Renal pelvis (tissue), 4 donors: ENCODE results near the gene TMEM88. TPM values are rescaled to one million over a fixed set of nuclear protein-coding genes. Genes with fewer than 3 reads are reported as not detected.

Source experiments
- DNase-seq: peaks from one replicate; pipeline ENCODE4 v3.0.0-alpha.2; 2013
- polyA plus RNA-seq, 3 donors: library from polyadenylated mRNA; unstranded; fragments of 120-200 nt; gene quantifications; one replicate each; pipeline ENCODE4 v1.2.1, GENCODE V29; 2013; ENCODE audit not compliant: insufficient read length in 3 of 3

TMEM88 gene
- polyA plus RNA-seq, 3 donors = 25.9 to 32.4 (median 26.0) TPM

- no peak for DNase-seq
Measured at GRCh38 chr17:7882629-7883028, 27.8 kb downstream of the TMEM88 start.

DNA sequence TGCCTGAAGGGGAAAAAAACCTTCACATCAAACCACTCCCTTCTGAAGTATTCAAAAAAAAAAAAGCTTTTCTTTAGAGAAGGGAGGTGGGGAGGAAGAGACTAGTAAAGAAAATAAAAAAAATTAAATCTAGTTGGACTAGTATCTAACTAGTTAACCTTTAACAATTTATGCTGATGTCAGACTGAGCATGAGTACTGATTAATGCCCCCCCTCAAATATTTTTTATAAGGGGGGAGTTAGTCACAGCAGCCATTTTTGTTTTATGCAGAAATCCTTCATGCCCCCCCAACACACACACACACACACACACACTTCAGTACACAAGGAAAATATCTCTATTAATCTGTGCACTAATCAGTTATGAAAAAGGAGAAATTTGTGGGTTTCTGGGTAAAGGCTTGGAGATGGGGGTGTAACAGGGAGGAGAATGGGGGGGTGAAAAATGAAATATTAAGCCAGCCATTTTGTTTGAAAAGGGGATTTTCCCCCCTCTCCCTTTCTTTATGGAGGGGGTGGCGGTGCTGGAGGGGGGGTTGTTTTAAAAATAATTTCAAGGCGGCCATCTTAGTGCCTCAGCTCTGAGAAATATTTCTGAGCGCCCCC, 29.0 kb downstream of the TMEM88 start:
- DNase-seq = peak; percentile 50

GRCh38 chr17:7884581-7885366, 29.9 kb downstream of the TMEM88 start:
- no peak for DNase-seq

DNA sequence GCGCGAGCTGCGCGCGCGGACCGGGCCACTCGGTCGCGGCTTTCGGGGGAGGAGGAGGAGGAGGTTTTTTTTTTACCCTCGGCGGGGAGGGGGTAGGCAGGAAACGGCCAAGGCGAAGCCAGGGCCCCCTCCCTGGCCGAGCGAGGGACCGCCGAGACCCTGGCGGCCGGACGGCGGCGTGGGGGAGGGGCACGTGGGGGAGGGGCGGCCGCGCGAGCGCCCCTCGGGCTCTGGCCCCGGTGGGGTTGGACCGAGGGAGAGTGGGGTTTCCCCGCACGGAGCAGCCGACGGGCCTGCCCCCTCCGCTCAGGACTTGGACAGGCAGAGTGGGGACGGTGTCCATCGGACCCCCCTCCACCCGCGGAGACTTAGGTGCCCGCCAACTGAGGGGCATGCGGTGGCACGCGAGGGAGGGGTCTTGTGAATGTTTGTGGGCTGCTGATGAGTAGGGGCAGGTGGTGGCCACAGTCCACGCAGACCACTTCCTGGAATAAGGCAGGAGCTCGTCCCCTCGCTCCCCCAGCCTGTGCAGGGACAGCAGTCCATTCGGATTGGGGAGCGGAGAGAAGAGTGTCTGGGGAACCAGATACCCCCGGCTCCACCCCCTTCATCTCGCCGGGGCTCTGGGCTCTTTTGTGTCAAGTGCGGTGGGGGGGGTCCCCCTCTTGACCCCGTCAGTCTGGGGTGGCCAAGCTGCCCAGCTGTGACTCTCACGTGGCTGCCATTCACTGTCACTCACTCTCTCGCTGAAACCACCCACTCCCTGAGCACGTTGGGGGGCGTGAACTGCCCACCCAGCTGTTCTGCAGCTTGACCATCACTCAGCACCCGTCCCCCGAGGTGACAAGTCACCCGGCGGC, 30.7 kb downstream of the TMEM88 start:
- peak; percentile 85 for DNase-seq

DNA sequence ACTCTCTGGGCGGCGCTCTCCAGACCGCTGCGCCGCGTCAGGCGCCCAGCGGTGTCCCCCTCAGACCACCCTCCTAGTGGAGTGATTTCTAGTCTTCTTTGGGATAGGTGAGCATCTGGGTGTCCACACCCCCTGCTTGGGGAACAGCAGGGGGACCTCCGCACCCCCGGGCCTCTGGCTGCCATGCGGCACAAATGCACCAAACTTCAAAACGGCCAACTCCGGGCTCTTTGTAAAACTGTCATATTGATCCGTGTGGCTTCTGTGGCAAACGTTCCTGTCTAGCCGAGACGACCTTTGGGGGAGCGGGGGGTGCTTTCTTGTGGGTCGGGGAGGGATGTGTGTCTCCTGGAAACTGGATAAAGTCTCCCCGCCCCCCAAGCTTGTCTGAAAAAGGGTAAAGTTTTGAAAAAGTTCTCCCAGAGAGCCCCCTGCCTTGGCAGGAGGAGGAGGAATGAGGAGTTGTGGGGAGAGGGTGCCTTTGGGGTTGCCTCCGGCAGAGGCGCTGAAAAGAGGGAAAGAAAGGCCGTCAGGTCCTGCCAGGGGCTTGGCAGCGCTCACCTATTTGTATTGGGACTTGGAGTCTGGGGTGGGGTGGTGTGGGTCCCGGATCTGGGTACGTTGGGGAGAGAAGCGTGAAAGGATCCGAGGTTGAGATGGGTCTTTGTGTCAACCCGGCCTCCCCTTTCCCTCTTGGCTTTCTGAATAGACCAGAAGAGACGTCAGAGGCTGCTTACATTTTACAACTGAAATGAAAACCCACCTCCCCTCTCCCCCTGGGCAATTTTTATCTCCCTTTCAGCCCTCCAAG, 31.6 kb downstream of the TMEM88 start:
- peak; percentile 45 for DNase-seq

GRCh38 chr17:7887038-7887481, 32.2 kb downstream of the TMEM88 start:
- DNase-seq = no peak

- DNase-seq = peak; percentile 97
Measured at GRCh38 chr17:7887482-7888183, 32.8 kb downstream of the TMEM88 start.

DNA sequence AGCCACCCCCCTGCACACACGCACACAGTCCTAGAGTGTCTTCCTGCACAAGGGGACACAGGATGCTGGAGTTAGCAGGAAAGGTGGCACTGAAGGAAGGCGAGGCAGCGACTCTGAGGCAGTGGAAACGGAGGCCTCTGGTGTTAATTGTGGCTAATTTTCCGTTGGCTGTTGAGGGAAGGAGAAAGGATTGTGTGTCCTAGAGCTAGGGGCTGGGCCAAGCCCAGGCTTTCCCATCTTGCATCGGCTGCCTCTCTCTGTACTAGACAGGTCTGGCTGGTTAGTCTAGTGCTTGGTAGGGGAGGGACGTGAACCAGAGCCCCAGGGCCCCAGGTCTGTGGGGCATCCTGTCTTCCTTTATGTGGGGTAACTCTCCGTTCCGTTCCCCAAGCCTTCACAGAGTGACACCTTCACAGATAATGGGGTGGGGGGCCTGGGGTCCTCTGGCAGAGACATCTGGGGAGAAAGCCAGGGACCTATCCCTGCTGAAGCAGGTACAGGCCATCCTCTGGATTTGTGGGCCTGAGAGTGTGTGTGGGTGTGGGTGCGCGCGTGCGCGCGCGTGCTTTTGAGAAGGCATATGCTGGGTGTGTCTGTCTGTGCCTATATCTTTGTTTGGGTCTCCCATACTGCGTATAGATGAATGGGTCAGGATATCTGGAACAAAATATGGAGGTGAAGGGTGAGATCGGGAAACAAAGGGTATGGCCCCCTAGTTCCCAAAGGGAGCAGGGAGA, 33.5 kb downstream of the TMEM88 start, which contains the start of gene CHD3:
Gene CHD3 (plus strand): TSS at position 606 of the 737 bp plus-strand sequence. CDS start 212 bp downstream, outside the sequence.
- no peak for DNase-seq

GRCh38 chr17:7889166-7889955, 34.5 kb downstream of the TMEM88 start:
- peak; percentile 84 for DNase-seq

DNA sequence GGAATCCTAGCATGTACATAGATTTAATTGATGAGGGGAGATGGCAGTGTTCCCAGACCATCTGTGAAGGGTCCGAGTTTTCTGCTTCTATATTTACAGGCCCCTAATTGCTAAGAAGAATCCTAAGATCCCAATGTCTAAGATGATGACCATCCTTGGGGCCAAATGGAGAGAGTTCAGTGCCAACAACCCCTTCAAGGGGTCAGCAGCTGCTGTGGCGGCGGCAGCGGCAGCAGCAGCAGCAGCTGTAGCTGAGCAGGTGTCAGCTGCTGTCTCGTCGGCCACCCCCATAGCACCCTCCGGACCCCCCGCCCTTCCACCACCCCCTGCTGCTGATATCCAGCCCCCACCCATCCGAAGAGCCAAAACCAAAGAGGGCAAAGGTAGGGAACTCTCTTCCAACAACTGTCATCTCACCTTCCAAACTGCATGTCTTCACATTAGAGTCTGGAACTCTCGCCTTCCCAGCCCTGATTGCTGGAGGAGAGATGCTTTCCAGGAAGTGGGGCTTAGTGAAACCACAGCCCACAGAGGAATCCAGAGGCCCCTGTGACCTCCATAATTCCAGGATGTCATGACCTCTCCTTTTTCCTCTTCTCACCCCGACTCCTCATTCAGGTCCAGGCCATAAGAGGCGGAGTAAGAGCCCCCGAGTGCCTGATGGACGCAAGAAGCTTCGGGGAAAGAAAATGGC, 38.5 kb downstream of the TMEM88 start:
- DNase-seq = no peak

GRCh38 chr17:7894226-7894625, 39.4 kb downstream of the TMEM88 start:
- DNase-seq = no peak

- no peak for DNase-seq
Measured at GRCh38 chr17:7894866-7895265, 40.0 kb downstream of the TMEM88 start.

GRCh38 chr17:7897090-7897489, 42.2 kb downstream of the TMEM88 start:
- DNase-seq = no peak

DNA sequence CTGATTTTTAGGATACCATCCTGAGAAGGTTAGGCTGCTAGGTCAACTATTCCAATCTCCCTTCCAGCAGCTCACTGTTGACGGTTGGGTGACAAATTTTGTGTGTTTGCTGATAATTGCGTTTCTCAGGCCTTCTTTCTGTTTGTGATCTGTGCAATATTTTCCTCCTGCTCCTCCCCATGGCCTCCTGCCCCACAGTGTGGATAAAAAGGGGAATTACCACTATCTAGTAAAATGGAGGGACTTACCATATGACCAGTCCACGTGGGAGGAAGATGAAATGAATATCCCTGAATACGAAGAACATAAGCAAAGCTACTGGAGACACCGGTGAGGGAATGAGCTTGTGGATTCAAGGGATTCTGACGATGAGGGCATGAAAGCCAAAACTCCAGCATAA, 42.9 kb downstream of the TMEM88 start:
- DNase-seq = peak; percentile 34

- no peak for DNase-seq
Measured at GRCh38 chr17:7903154-7904103, 48.6 kb downstream of the TMEM88 start.
